SK-N-SH treated with all-trans-retinoic acid at 6 μM for 48 hours (cell line): ENCODE results near the gene PIF1.

ENCODE experiments used
- RARB ChIP-seq: fragments of 250-450 bp; sonication (Bioruptor Pico); IDR thresholded peaks from 2 replicates; pipeline ENCODE4 v1.8.0; 2021; ENCODE audit warnings: mild to moderate bottlenecking, moderate library complexity
- TCF4 ChIP-seq: fragments of 250-450 bp; sonication (Bioruptor Pico); IDR thresholded peaks from 2 replicates; pipeline ENCODE4 v1.8.0; 2021; ENCODE audit warnings: mild to moderate bottlenecking, moderate library complexity, borderline replicate concordance
- ZFP3 ChIP-seq: fragments of 250-450 bp; sonication (Bioruptor Pico); IDR thresholded peaks from 2 replicates; pipeline ENCODE4 v1.5.0; 2020; ENCODE audit warnings: mild to moderate bottlenecking, moderate library complexity

DNA sequence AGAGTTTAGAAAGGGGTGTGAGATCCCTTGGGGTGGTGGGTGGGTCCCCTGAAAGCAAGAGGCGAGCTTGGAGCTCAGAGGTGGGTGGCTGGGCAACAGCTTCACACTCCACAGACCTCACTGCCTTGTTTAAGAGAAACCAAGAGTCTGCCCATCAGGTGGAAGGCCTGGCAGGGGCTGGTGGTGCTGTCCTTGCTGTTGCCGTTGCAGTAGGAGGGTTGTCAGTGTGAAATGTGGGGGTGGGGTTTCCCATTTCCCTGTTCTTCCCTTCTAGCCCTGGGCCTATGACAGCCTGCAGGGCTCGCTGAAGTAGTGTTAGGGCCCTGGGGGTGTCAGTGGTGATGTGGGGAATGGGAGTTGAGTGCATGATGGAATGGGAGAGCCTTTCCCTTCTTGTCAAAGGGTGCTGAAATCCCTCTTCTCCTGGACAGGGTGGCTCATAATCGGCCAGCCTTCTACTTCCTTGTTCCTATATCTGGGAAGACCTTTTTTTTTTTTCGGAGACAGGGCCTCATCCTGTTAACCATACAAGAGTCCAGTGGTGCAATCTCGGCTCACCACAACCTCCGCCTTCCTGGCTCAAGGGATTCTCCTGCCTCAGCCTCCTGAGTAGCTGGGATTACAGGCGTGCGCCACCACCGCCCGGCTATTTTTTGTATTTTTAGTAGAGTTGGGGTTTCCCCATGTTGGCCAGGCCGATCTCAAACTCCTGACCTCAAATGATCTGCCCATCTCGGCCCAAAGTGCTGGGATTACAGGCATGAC lies 20.6 kb upstream of the PIF1 start:
- TF ChIP-seq TCF4 (no peak), RARB (CRISPR knock-in tag) (no peak), ZFP3 (no peak)
